ENCODE measurements around the gene LMO1.

Gene LMO1

GRCh38 chr11:8205566-8205965 lies 58.1 kb downstream of the LMO1 start:
- no peak for DNase-seq (ENCODE audit: low spot score)

- DNase-seq (ENCODE audit: low spot score): no peak
Observed at GRCh38 chr11:8204596-8204995, 59.1 kb downstream of the LMO1 start.

- DNase-seq (ENCODE audit: low spot score): no peak
Observed at GRCh38 chr11:8204025-8204424, 59.7 kb downstream of the LMO1 start.

- no peak for DNase-seq (ENCODE audit: low spot score)
Observed at GRCh38 chr11:8203414-8203715, 60.3 kb downstream of the LMO1 start.

- DNase-seq (ENCODE audit: low spot score): no peak
Observed at GRCh38 chr11:8202516-8203413, 60.9 kb downstream of the LMO1 start.

- no peak for DNase-seq (ENCODE audit: low spot score)
Observed at GRCh38 chr11:8201644-8202365, 61.9 kb downstream of the LMO1 start.

GRCh38 chr11:8199676-8200075 lies 64.0 kb downstream of the LMO1 start:
- no peak for DNase-seq (ENCODE audit: low spot score)

- no peak for DNase-seq (ENCODE audit: low spot score)
Observed at GRCh38 chr11:8196749-8197148, 66.9 kb downstream of the LMO1 start.

GRCh38 chr11:8194956-8195355 lies 68.7 kb downstream of the LMO1 start:
- no peak for DNase-seq (ENCODE audit: low spot score)

GRCh38 chr11:8192896-8193209 lies 70.8 kb downstream of the LMO1 start:
- DNase-seq (ENCODE audit: low spot score): no peak

- peak; percentile 89 for DNase-seq (ENCODE audit: low spot score)
Observed at GRCh38 chr11:8192016-8192895, 71.4 kb downstream of the LMO1 start.

- no peak for DNase-seq (ENCODE audit: low spot score)
Observed at GRCh38 chr11:8190431-8190830, 73.2 kb downstream of the LMO1 start.

- no peak for DNase-seq (ENCODE audit: low spot score)
Observed at GRCh38 chr11:8186429-8186828, 77.2 kb downstream of the LMO1 start.

- DNase-seq (ENCODE audit: low spot score): no peak
Observed at GRCh38 chr11:8183111-8183510, 80.6 kb downstream of the LMO1 start.

- peak; percentile 26 for DNase-seq (ENCODE audit: low spot score)
Observed at GRCh38 chr11:8180469-8180868, 83.2 kb downstream of the LMO1 start.

- no peak for DNase-seq (ENCODE audit: low spot score)
Observed at GRCh38 chr11:8178297-8178696, 85.4 kb downstream of the LMO1 start.

GRCh38 chr11:8177136-8177535 lies 86.5 kb downstream of the LMO1 start:
- DNase-seq (ENCODE audit: low spot score): no peak
